ENCODE data around the gene FREY1. TPM values are rescaled to one million over a fixed set of nuclear protein-coding genes. Genes with fewer than 3 reads are reported as not detected.

The FREY1 gene
- total RNA-seq, 1 donor, result 1.6 TPM

GRCh38 chr11:45922425-45923082 is 15.5 kb upstream of the FREY1 start, which contains the start of gene LARGE2:
Gene LARGE2 (plus strand): TSS chr11:45922656. CDS start chr11:45922883, 227 bp downstream.
- Histone ChIP-seq H3K9me3 (ENCODE audit: low read depth, low read length) (no peaks in the 10 kb centered on the region), H3K4me1 (ENCODE audit: insufficient read depth, low read length) (peaks cover 37% of the 10 kb centered on the region), H3K4me3 (ENCODE audit: low read length) (peak within 1 kb of the TSS; percentile 39), H3K27me3 (ENCODE audit: insufficient read depth, low read length) (peaks cover 13% of the 10 kb centered on the region)

GRCh38 chr11:45921561-45922424 is 14.7 kb upstream of the FREY1 start:
- peaks cover 43% of the 10 kb centered on the region for H3K4me1 ChIP-seq (ENCODE audit: insufficient read depth, low read length)
- H3K4me3 ChIP-seq (ENCODE audit: low read length), result peak overlapping the region; percentile 39
- no peaks in the 10 kb centered on the region for H3K9me3 ChIP-seq (ENCODE audit: low read depth, low read length)
- peaks cover 13% of the 10 kb centered on the region for H3K27me3 ChIP-seq (ENCODE audit: insufficient read depth, low read length)

GRCh38 chr11:45920531-45921477 is 13.7 kb upstream of the FREY1 start:
- H3K4me1 ChIP-seq (ENCODE audit: insufficient read depth, low read length), result peaks cover 53% of the 10 kb centered on the region
- H3K27me3 ChIP-seq (ENCODE audit: insufficient read depth, low read length), result peaks cover 13% of the 10 kb centered on the region
- H3K9me3 ChIP-seq (ENCODE audit: low read depth, low read length), result no peaks in the 10 kb centered on the region
- no peak overlapping the region for H3K4me3 ChIP-seq (ENCODE audit: low read length)

GRCh38 chr11:45919806-45920530 is 12.9 kb upstream of the FREY1 start:
- no peaks in the 10 kb centered on the region for H3K9me3 ChIP-seq (ENCODE audit: low read depth, low read length)
- peaks cover 13% of the 10 kb centered on the region for H3K27me3 ChIP-seq (ENCODE audit: insufficient read depth, low read length)
- no peak overlapping the region for H3K4me3 ChIP-seq (ENCODE audit: low read length)
- H3K4me1 ChIP-seq (ENCODE audit: insufficient read depth, low read length), result peaks cover 55% of the 10 kb centered on the region

GRCh38 chr11:45918962-45919675 is 12.0 kb upstream of the FREY1 start:
- peaks cover 13% of the 10 kb centered on the region for H3K27me3 ChIP-seq (ENCODE audit: insufficient read depth, low read length)
- peak overlapping the region; percentile 97 for H3K4me3 ChIP-seq (ENCODE audit: low read length)
- peaks cover 55% of the 10 kb centered on the region for H3K4me1 ChIP-seq (ENCODE audit: insufficient read depth, low read length)
- H3K9me3 ChIP-seq (ENCODE audit: low read depth, low read length), result no peaks in the 10 kb centered on the region

GRCh38 chr11:45918331-45918941 is 11.4 kb upstream of the FREY1 start:
- H3K4me1 ChIP-seq (ENCODE audit: insufficient read depth, low read length), result peaks cover 55% of the 10 kb centered on the region
- no peaks in the 10 kb centered on the region for H3K9me3 ChIP-seq (ENCODE audit: low read depth, low read length)
- H3K4me3 ChIP-seq (ENCODE audit: low read length), result peak overlapping the region; percentile 97
- H3K27me3 ChIP-seq (ENCODE audit: insufficient read depth, low read length), result peaks cover 12% of the 10 kb centered on the region

GRCh38 chr11:45917623-45918330 is 10.7 kb upstream of the FREY1 start, which contains the start of gene PEX16:
Gene PEX16 (minus strand): TSS chr11:45917877. CDS start chr11:45917811, 66 bp downstream.
- H3K4me1 ChIP-seq (ENCODE audit: insufficient read depth, low read length), result peaks cover 48% of the 10 kb centered on the region

GRCh38 chr11:45917286-45917622 is 10.2 kb upstream of the FREY1 start:
- Histone ChIP-seq H3K4me1 (ENCODE audit: insufficient read depth, low read length) (peaks cover 43% of the 10 kb centered on the region), H3K9me3 (ENCODE audit: low read depth, low read length) (no peaks in the 10 kb centered on the region), H3K27me3 (ENCODE audit: insufficient read depth, low read length) (peaks cover 9% of the 10 kb centered on the region), H3K4me3 (ENCODE audit: low read length) (peak overlapping the region; percentile 97)

More at GRCh38 chr11:45917623-45918330, 10.7 kb upstream of the FREY1 start, which contains the start of gene PEX16:
- no peaks in the 10 kb centered on the region for H3K9me3 ChIP-seq (ENCODE audit: low read depth, low read length)
- peaks cover 9% of the 10 kb centered on the region for H3K27me3 ChIP-seq (ENCODE audit: insufficient read depth, low read length)
- peak within 1 kb of the TSS; percentile 97 for H3K4me3 ChIP-seq (ENCODE audit: low read length)

- Histone ChIP-seq H3K4me1 (ENCODE audit: insufficient read depth, low read length) (peaks cover 35% of the 10 kb centered on the region), H3K4me3 (ENCODE audit: low read length) (no peak overlapping the region), H3K27me3 (ENCODE audit: insufficient read depth, low read length) (no peaks in the 10 kb centered on the region), H3K9me3 (ENCODE audit: low read depth, low read length) (no peaks in the 10 kb centered on the region)
These were observed 8.4 kb upstream of the FREY1 start for GRCh38 chr11:45915446-45915845.

GRCh38 chr11:45913942-45914635 is 7.0 kb upstream of the FREY1 start:
- no peak overlapping the region for H3K4me3 ChIP-seq (ENCODE audit: low read length)
- H3K27me3 ChIP-seq (ENCODE audit: insufficient read depth, low read length), result no peaks in the 10 kb centered on the region
- no peaks in the 10 kb centered on the region for H3K9me3 ChIP-seq (ENCODE audit: low read depth, low read length)
- peaks cover 26% of the 10 kb centered on the region for H3K4me1 ChIP-seq (ENCODE audit: insufficient read depth, low read length)

GRCh38 chr11:45913514-45913913 is 6.4 kb upstream of the FREY1 start:
- H3K9me3 ChIP-seq (ENCODE audit: low read depth, low read length), result no peaks in the 10 kb centered on the region
- peaks cover 20% of the 10 kb centered on the region for H3K4me1 ChIP-seq (ENCODE audit: insufficient read depth, low read length)
- no peak overlapping the region for H3K4me3 ChIP-seq (ENCODE audit: low read length)
- H3K27me3 ChIP-seq (ENCODE audit: insufficient read depth, low read length), result no peaks in the 10 kb centered on the region

- no peaks in the 10 kb centered on the region for H3K9me3 ChIP-seq (ENCODE audit: low read depth, low read length)
- H3K27me3 ChIP-seq (ENCODE audit: insufficient read depth, low read length), result no peaks in the 10 kb centered on the region
- H3K4me3 ChIP-seq (ENCODE audit: low read length), result no peak overlapping the region
- H3K4me1 ChIP-seq (ENCODE audit: insufficient read depth, low read length), result peaks cover under 1% of the 10 kb centered on the region
These were observed 3.6 kb upstream of the FREY1 start for GRCh38 chr11:45910623-45911022.
